GDM1 (cell line): ENCODE measurements around the gene CC2D1A.
A peak's percentile ranks its signal among the peaks of the same experiment; 100 is the strongest.

Experiments used
- DNase-seq: peaks from one replicate; lab custom pipeline; 2025; lab: John Stamatoyannopoulos, UW

CC2D1A gene

DNA sequence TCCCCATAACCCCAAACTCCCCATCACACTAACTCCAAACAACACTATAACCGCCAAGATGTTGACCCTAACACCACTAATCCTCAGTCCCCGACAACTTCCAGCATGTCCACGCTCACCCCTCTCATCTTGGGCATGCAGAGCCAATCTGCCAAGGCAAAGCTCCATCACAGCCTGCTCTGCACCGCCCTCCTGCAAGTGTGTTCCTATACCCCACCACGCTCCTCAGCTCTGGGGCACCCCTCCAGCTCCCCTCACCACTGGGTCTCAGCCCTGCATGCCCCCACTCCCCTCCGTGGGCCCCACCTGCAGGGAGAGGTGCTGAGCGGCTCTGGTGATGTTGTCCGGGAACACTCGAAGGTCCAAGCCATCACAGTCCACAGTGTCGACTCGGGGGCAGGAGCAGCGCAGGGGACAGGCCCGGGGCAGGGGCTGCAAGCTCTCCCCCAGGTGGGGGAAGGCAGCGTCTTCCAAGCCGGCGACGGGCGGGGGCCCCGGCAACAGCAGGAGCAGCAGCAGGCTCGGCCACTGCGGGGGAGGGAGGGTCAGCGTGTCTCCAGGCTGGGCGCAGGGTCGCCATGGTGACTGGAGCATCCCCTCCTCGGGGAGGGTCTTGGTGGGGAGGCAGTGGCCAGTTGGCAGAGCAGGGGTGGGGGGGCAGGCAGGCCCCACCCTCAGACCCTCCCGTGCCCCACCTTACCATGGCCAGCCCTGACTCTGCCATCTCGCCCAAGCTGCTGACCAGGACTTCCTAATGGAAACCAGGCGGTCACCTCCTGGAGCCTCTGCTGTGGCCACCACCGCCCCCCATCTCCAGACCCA, 31.7 kb downstream of the CC2D1A start:
- DNase-seq, result no peak

DNA sequence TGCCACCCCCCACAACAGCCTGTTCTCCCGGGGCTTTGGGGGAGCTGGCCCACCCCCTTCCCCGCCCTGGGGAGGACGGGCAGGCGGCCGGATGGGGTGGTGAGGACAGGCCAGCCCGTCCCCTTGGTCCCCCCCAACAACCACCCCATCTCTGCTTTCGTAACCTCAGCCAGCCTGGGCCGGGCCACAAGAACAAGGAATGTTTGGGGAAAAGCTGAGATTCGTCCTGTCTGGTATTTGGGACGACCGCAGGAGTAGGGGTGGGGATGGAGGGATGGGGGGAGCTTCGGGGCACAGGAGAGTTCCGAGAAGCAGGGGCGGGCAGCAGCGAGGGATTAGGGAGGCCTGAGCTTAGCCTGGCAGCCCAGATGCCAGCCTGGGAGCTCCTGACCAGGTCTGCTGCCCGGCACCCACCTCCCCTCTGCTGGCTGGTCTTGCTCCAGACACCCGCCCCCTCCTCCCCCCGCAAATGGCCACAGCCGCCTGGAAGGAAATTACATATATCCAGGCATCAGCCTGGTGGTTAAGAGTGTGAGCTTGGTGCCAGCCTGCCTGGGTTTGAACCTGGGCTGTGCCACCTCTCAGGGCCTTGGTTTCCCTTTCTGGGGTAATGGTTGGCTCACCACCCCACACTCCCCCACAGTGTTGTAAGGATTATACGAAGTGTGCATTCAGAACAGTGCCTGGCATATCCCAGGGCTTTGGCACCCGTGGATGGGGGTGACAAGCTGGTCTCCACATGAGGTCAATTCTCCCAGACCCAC, 32.5 kb downstream of the CC2D1A start, which contains the start of gene PODNL1:
Gene PODNL1, minus strand, starts transcription at position 117 of the 764 bp plus-strand sequence. CDS start 236 bp downstream, outside the sequence.
- DNase-seq, result no peak

DNA sequence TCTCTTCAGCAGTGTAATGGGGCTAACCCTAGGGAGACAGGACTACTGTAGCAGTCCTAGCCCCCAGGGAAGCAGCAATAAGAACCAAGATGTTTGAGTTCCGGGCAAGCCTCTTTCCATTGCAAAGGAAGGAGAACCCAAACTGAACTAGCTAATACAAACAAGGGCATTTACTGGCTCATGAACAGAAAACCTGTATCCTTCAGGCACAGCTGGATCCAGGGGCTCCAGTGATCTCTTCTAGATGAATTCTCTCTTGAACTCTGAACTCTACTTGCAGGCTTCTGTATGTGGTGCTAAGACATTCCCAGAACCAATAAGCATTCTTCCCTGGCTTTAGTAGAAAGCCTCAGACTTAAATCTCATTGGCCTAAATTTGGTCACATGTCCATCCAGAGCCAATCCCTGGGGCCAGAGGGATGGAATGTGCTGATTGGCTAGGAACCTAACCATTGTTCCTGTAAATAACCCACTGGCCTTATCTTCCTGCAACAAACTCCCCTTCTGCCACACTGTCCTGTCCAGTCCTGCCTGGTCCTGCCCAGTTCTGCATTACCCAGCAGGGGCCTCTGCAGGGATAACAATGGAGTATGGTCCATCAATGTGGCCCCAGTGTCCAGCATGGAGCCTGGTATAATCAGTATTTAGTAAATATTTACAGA, 36.2 kb downstream of the CC2D1A start:
- no peak for DNase-seq

DNA sequence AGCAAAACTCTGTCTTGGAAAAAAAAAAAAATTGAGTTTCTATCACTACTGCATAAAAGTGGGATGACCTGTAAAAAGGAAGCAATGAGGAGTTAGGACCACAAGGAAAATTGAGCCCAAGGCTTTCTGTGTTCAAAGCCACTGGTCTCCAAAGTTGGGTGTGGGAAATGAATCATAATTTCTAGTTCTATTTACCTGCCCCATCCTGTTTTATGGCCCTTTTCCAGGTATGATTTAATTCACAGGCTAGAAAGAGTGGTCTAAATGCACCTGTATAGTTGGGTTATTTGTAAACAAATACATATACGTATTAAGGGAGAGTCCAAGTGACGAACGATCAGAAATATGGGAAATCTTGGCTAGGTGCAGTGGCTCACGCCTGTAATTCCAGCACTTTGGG, 40.4 kb downstream of the CC2D1A start:
- DNase-seq, result no peak

DNA sequence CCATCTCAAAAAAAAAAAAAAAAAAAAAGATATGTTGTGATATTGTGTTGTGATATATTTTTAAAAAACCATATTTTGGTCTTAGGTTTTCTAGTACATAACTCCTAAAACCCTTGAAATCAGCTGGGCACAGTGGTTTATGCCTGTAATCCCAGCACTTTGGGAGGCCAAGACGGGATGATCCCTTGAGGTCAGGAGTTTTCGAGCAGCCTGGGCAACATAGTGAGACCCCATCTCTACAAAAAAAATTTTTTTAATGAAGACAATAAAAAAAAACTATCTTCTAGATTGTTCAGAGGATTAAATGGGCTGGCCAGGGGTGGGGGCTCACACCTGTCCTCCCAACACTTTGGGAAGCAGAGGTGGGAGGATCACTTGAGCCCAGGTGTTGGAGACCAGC, 45.0 kb downstream of the CC2D1A start:
- DNase-seq, result no peak

DNA sequence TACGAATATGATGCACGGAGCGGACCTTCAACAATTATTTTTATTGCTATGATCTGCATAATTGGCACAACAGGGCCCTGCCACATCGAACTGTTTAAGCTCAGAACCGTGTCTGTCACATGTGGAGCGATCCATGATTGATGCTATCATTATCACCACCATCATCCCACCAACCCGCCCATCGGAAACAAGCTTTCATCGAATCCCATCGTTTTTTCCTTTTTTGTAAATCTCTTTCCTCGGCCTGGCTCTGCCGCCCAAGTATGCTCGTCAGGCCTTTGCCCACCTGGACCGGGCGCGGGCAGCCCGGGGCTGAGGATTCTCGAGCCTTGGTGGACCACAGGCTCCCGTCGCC, 45.8 kb downstream of the CC2D1A start:
- no peak for DNase-seq

DNA sequence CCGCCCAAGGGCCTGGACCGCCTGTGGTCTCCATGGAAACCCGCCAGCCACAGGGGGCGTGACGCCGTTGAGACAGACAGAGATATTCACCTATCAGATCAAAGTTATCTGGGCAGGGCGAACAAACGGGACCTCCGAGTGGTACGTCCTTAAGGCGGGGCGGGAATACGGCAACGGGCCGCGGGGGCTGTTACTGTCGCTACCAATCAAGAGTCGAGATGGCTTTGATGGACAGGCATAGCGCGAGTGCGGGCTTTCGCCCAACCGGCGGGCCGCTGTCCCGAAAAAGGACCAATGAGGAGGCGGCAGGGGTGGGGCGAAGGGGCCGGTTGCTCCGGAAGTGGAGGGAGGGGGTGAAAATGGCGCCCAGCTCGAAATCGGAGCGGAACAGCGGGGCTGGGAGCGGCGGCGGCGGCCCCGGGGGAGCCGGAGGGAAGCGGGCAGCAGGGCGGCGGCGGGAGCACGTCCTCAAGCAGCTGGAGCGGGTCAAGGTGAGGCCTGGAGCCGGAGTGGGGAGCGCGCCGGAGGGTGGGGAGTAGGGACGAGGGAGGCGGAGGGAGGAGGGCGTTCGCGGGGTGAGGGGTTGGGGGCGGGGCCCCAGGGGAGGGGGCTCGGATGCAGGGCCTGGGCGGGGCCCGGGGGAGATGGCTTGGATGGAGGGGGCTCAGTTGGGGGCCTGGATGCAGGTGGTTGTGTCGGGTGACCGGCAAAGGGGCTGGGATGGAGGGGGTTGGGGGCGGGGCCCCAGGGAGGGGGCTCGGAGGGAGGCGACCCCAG, 46.3 kb downstream of the CC2D1A start, which contains the start of gene DCAF15:
Gene DCAF15, plus strand, starts transcription at position 356 of the 777 bp plus-strand sequence. Its CDS starts 4 bp downstream, at position 360.
- peak; percentile 99 for DNase-seq

DNA sequence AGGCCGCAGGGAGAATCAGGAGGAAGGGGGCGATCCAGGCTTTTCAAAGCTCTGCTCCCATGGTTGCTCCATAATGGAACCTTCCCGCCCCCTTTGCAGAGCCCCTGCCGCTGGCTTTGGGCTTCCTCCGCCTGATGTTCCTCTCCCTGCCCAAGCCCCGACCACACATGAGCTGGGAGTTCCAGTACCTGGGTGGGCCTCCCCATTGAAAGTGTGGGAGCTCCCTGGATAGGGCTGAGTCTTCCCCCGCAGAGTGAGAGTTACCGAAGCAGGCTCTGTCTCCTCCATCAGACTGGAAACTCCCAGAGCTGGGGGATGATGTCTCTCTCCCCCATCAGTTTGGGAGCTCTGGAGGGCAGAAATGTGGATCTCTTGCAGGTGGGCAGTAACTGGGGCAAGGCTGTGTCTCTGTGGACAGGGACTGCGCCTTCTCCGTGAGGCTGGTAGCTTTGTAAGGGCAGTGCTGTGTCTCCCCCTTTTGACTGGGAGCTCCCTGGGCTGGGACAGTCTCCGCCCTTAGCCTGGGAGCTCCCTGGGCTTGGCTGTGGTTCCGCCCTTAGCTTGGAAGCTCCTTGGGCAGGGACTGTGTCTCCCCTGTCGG, 47.0 kb downstream of the CC2D1A start:
- DNase-seq, result no peak

DNA sequence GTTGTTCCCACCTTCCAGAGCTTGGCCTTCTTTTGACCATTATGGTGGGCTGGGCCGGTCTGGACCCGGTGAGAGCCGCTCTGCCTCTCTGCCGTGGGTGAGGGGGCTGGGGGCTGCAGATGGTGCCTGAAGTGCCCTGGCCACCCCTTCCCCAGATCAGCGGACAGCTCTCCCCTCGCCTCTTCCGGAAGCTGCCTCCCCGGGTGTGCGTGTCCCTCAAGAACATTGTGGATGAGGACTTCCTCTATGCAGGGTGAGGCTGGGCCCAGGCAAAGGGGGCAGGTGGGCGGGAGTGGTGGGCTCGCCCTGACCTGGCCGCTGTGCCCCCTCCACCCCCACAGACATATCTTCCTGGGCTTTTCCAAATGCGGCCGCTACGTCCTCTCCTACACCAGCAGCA, 48.2 kb downstream of the CC2D1A start:
- DNase-seq, result no peak

DNA sequence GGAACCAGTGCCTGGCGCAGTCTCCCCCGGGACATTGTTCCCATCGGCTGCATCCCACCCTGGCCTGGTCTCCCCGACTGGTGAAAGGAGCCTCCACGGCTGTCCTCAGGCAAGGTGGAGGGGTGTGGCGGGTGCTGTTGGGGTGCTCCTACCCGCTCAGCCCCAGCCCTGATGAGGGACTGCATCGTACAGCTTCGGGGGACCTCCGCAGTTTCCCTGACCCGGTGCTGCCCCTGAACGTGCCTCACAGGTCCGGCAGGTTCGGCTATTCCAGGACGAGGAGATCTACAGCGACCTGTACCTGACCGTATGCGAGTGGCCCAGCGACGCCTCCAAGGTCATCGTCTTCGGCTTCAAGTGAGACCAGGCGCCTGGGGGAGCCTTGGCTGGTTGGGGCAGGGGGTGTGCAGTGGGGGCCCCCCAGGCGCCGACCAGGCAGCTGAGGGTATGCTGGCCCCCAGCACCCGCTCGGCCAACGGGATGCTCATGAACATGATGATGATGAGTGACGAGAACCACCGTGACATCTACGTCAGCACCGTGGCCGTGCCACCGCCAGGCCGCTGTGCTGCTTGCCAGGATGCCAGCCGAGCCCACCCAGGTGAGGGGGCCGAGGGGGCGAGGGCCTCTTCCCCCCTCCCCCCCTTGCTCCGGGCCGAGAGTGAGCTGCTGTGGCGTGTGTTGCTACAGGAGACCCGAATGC, 49.8 kb downstream of the CC2D1A start:
- no peak for DNase-seq

DNA sequence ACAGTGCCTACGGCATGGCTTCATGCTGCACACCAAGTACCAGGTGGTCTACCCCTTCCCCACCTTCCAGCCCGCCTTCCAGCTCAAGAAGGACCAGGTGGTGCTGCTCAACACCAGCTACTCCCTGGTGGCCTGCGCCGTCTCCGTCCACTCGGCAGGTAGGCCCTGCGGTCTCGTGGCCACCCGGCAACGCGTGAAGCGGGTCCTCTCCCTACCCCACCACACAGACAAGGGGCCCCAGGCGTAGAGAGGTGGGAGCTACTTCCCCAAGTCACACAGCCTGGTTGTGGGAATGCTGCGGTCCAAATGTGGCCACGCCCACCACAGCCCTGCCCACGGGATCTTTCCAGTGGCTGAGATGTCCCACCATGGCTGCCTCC, 50.4 kb downstream of the CC2D1A start:
- no peak for DNase-seq

DNA sequence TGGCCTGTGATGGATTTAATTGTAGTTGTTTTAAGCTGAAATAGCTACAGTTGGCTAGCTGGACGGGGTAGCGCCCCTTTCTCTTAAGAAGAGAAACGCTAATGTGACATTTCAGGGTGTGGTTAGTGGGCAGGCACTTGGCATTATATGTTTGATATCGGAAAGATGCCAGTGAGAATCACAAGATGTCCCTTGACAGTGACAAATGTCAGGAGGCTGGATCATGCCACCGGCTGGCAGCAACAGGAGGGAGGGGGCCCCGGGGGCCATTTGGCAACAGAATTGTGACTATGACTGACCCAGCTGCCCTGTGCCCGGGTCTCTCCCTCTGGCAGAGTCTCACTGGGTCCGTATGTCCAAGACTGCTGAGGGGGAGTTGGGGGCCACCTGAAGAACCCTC, 51.0 kb downstream of the CC2D1A start:
- no peak for DNase-seq

DNA sequence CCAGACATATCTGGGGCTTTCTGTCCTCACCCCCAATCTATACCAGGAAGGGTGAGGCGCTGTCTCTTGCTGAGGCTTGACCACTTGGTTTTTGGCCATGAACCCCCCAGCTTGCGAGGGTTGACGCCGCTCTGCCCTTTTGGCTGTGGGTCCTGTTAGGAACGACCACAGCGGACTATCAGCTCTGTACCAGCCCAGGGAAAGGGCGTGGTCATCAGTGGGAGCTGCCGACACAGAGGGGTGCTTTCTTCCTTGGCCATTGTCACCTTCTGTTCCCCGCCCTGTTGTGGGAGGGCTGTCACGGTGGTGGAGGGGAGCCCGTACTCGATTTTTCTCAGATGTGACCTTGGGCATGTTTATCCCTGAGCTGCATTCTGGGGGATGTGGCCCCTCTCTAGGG, 52.0 kb downstream of the CC2D1A start:
- no peak for DNase-seq

DNA sequence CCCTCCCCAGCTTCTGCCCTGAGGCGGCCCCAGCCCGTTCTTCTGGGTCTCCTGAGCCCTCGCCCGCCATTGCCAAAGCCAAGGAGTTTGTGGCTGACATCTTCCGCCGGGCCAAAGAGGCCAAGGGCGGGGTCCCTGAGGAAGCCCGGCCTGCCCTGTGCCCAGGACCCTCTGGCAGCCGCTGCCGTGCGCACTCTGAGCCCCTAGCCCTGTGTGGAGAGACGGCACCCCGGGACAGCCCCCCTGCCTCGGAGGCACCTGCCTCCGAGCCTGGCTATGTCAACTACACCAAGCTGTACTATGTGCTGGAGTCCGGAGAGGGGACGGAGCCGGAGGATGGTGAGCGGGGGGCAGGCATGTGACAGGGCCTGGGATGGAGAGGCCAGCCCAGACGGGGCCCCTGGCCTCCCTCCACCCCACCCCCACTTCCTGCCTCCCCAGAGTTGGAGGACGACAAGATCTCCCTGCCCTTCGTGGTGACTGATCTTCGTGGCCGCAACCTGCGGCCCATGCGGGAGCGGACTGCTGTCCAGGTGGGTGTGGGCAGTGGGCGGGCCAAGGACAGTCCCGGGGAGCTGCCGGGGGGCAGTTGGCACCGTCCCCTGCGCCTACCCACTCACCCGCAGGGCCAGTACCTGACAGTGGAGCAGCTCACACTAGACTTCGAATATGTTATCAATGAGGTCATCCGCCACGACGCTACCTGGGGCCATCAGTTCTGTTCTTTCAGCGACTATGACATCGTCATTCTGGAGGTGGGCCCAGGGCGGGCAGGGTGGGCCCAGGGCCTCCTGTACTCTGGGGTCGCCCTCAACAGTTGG, 53.4 kb downstream of the CC2D1A start:
- DNase-seq, result no peak

DNA sequence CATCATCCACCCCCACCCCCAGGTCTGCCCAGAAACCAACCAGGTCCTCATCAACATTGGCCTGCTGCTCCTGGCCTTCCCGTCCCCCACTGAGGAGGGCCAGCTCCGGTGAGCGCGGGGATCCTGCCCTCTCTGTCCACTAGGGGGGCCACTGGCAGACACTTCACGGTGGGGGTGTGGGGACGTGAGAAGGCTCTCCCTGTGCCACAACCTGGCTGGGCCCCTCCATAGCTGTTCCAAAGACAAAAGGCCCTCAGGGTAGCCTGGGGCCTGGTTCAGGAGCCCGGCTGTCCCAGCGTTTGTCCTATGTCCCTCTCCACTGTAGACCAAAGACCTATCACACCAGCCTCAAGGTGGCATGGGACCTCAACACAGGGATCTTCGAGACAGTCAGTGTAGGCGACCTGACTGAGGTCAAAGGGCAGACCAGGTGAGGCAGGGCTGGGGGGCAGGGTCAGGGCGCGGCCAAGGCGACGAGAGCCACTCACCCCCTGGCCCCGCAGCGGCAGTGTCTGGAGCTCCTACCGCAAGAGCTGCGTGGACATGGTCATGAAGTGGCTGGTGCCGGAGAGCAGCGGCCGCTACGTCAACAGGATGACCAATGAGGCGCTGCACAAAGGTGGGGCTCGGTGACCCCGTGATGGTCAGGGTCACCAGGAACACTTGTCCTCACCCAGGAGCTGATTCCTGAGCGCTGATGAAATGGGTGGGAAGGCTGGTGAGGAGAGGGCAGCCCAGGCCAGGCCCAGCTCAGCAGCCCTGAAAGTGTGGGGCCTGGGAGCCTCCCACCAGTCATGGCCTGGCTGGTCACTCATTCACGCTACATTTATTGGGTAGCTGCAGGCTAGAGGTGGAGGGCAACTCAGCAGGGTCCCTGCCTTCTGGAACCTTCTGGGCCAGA, 54.2 kb downstream of the CC2D1A start:
- DNase-seq, result no peak

DNA sequence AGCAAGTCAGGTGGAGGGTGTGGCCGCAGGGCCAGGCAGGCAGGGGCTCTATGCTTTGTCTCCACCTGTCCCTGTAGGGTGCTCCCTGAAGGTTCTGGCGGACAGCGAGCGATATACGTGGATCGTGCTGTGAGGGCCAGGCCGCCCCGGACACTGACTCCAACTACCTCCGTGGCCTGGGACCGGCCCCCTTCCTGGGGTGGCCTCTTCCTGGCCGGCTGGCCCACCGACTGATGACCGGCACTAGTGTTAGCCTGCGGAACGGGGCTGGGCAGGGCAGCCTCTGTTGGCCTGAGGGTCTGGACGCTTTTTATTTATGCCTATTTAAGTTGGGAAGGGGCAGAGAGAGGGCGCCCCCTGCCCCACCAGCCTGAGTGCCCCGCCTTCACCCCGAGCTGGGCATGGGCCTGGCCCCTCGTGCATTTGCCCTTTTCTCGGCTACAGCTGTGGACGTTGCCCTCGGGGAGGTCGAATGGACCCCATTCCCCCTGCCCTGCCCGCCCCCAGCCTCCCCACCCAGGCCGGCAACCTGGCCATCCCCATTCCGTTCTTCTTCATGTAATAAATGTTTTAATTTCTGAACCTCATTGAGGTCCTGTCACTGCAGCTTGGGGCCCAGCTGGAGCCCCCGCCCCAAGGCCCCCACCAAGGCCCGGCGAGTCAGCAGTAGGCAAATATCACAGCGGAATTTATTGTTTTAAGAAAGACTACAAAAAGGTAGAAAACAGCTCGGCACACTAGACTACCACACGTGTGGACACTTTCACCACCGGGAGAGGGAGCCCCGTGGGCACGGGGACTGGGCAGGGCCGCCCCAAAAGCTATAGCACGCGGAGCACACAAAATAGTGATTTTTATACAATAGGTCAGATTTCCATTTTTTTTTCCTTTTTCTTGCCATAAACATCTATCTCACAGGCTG, 55.1 kb downstream of the CC2D1A start:
- no peak for DNase-seq

DNA sequence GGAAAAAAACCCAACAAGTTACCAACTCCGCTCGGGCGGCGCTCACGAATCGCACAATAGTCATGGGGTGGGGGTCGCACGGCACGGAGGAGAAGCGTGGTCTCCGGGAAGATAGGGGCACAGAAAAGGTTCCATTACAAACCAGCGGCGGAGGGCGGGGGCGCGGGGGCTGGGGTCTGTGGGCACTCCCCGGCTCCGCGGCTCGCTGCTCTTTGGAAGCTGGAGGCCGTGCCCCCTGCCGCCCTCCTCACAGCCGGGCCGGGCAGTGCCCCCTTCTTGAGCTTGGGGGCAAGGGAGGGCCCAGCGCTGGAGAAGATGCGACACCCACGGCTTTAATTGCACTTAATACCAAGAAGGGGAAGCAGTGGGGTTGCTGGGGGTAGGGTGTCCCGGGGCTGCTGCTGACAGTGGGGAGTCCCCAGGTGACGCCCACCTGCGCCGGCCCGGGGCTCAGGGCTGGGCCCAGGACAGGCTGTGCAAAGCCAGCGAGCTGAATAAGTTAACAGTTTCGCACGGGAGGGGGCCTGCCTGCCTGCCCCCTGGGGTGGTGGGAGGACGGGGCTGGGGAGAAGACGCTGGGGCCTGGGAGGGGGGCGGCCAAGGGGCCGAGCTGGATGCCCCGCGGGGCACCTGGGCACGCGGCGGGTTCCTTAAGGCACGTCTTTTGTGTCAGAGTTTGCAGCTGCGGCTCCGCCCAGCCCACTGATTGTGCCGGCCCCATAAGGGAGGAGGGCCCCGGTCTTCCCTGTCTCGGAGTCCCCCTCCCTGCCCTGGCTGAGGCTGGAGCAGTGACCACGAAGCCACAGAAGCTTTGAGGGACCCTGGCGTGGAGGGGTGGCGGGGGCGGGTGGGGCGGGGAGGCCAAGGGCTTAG, 56.1 kb downstream of the CC2D1A start:
- DNase-seq, result no peak
